DOHH2 (cell line): ENCODE measurements around the gene BLVRB.

Source experiments
- H3F3A ChIP-seq: fragments of 200-600 bp; sonication (generic), shearing (Covaris generic); 2 replicates; pipeline ENCODE4 v1.6.0; 2016; ENCODE audit warnings: antibody characterized with exemption, mild to moderate bottlenecking; ENCODE audit not compliant: control insufficient read depth, insufficient read depth
- H3K27ac ChIP-seq: fragments of 200-600 bp; sonication (generic); 2 replicates; pipeline ENCODE4 v1.5.1; 2014; ENCODE audit warnings: low read depth, mild to moderate bottlenecking, low read length, moderate library complexity
- H3K27me3 ChIP-seq: fragments of 200-600 bp; sonication (generic); 2 replicates; pipeline ENCODE4 v1.6.1; 2014; ENCODE audit warnings: mild to moderate bottlenecking, low read length, mixed read lengths; ENCODE audit not compliant: control insufficient read depth
- H3K36me3 ChIP-seq: fragments of 200-600 bp; sonication (generic); 2 replicates; pipeline ENCODE4 v1.6.1; 2014; ENCODE audit warnings: mild to moderate bottlenecking, low read length, moderate library complexity, mixed read lengths; ENCODE audit not compliant: control insufficient read depth
- H3K4me1 ChIP-seq: fragments of 200-600 bp; sonication (generic); 2 replicates; pipeline ENCODE4 v1.6.1; 2014; ENCODE audit warnings: mild to moderate bottlenecking, low read length, mixed read lengths; ENCODE audit not compliant: control insufficient read depth
- H3K4me2 ChIP-seq: fragments of 200-600 bp; sonication (generic); 2 replicates; pipeline ENCODE4 v1.6.0; 2014; ENCODE audit warnings: mild to moderate bottlenecking, low read length, moderate library complexity
- H3K4me3 ChIP-seq: fragments of 200-600 bp; sonication (generic); 2 replicates; pipeline ENCODE4 v1.5.1; 2014; ENCODE audit warnings: mild to moderate bottlenecking, low read length, mixed read lengths
- H3K79me2 ChIP-seq: fragments of 200-600 bp; sonication (generic); 2 replicates; pipeline ENCODE4 v1.6.1; 2014; ENCODE audit warnings: mild to moderate bottlenecking, low read length, mixed read lengths; ENCODE audit not compliant: control insufficient read depth
- H3K9me2 ChIP-seq: fragments of 200-600 bp; sonication (generic); replicated peaks from 2 replicates; pipeline ENCODE4 v1.6.1; 2014; ENCODE audit warnings: mild to moderate bottlenecking, low read length, mixed read lengths; ENCODE audit not compliant: control insufficient read depth
- H3K9me3 ChIP-seq: fragments of 200-600 bp; sonication (generic); 2 replicates; pipeline ENCODE4 v1.6.1; 2014; ENCODE audit warnings: antibody characterized with exemption, low read length, mixed read lengths; ENCODE audit not compliant: control insufficient read depth, insufficient read depth
- H4K20me1 ChIP-seq: fragments of 200-600 bp; sonication (generic); 2 replicates; pipeline ENCODE4 v1.6.0; 2014; ENCODE audit warnings: low read depth, mild to moderate bottlenecking, antibody characterized with exemption, low read length, moderate library complexity; ENCODE audit not compliant: control insufficient read depth, insufficient read depth
- EZH2phosphoT487 ChIP-seq: fragments of 200-600 bp; sonication (generic); IDR thresholded peaks from 2 replicates; pipeline ENCODE4 v1.6.1; 2017; ENCODE audit warnings: borderline replicate concordance, mild to moderate bottlenecking, antibody characterized with exemption, low read length, moderate library complexity, mixed read lengths
- TF ChIP-seq, protein P1 (sequence below): fragments of 200-600 bp; sonication (generic); IDR thresholded peaks from one replicate; pipeline ENCODE4 v1.5.1; 2014; ENCODE audit warnings: antibody characterized with exemption, mild to moderate bottlenecking, low read depth, low read length; ENCODE audit not compliant: poor library complexity, severe bottlenecking

BLVRB gene

DNA sequence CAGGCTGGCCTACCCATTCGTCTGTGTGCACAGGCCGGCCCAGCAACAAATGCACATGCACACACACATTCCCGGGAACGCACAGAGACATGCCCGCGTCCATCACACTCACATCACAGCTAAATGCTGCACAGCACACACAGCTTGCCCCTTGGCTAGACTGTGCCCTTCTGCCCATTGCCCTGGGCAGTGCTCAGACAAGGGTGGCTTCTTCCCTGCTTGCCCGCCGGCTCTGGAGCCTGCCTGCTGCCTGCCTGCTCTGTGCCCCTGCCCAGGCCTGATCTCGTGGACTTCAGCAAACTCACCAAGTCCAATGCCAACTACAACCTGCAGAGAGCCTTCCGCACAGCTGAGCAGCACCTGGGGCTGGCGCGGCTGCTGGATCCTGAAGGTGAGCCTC, 31.7 kb upstream of the BLVRB start:
- no peak overlapping the region for H3K4me2 ChIP-seq
- no peak for TF ChIP-seq EZH2phosphoT487
- TF ChIP-seq, protein P1, sequence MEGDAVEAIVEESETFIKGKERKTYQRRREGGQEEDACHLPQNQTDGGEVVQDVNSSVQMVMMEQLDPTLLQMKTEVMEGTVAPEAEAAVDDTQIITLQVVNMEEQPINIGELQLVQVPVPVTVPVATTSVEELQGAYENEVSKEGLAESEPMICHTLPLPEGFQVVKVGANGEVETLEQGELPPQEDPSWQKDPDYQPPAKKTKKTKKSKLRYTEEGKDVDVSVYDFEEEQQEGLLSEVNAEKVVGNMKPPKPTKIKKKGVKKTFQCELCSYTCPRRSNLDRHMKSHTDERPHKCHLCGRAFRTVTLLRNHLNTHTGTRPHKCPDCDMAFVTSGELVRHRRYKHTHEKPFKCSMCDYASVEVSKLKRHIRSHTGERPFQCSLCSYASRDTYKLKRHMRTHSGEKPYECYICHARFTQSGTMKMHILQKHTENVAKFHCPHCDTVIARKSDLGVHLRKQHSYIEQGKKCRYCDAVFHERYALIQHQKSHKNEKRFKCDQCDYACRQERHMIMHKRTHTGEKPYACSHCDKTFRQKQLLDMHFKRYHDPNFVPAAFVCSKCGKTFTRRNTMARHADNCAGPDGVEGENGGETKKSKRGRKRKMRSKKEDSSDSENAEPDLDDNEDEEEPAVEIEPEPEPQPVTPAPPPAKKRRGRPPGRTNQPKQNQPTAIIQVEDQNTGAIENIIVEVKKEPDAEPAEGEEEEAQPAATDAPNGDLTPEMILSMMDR, result no peak
- no peaks in the 10 kb centered on the region for H3K4me1 ChIP-seq
- no peak overlapping the region for H3K27ac ChIP-seq
- H3K36me3 ChIP-seq, result no peaks in the 10 kb centered on the region
- no peaks in the 10 kb centered on the region for H3K79me2 ChIP-seq
- H3F3A ChIP-seq, result no peaks in the 10 kb centered on the region
- no peak overlapping the region for H3K4me3 ChIP-seq
- H4K20me1 ChIP-seq, result no peaks in the 10 kb centered on the region
- no peaks in the 10 kb centered on the region for H3K9me3 ChIP-seq
- H3K9me2 ChIP-seq, result no peaks in the 10 kb centered on the region
- H3K27me3 ChIP-seq, result peaks cover 5% of the 10 kb centered on the region; the same call in 1 of the 2 replicates

GRCh38 chr19:40494191-40494838, 28.8 kb upstream of the BLVRB start:
- no peak for TF ChIP-seq EZH2phosphoT487
- TF ChIP-seq, protein P1, result no peak
- Histone ChIP-seq H3K4me3 (no peak overlapping the region), H3K27ac (no peak overlapping the region), H4K20me1 (no peaks in the 10 kb centered on the region), H3K4me1 (no peaks in the 10 kb centered on the region), H3K9me3 (no peaks in the 10 kb centered on the region), H3K79me2 (no peaks in the 10 kb centered on the region), H3F3A (no peaks in the 10 kb centered on the region), H3K27me3 (peaks cover 5% of the 10 kb centered on the region; the same call in 1 of the 2 replicates), H3K4me2 (no peak overlapping the region), H3K36me3 (no peaks in the 10 kb centered on the region), H3K9me2 (no peaks in the 10 kb centered on the region)

GRCh38 chr19:40493778-40494177, 28.2 kb upstream of the BLVRB start:
- Histone ChIP-seq H3K36me3 (no peaks in the 10 kb centered on the region), H3F3A (no peaks in the 10 kb centered on the region), H3K4me3 (no peak overlapping the region), H3K4me1 (no peaks in the 10 kb centered on the region), H3K9me2 (no peaks in the 10 kb centered on the region), H3K9me3 (no peaks in the 10 kb centered on the region), H4K20me1 (no peaks in the 10 kb centered on the region), H3K4me2 (no peak overlapping the region), H3K27ac (no peak overlapping the region), H3K27me3 (peaks cover 5% of the 10 kb centered on the region; the same call in 1 of the 2 replicates), H3K79me2 (no peaks in the 10 kb centered on the region)
- TF ChIP-seq, protein P1, result no peak
- no peak for TF ChIP-seq EZH2phosphoT487
